PC-9 (cell line): Measurements from ENCODE around the gene GDF10.

Source experiments
- EZH2 ChIP-seq: fragments of 200-600 bp; sonication (generic); IDR thresholded peaks from 2 replicates; pipeline ENCODE4 v1.8.0; 2017; ENCODE audit warnings: antibody characterized with exemption, low read depth
- TF ChIP-seq, protein P1 (sequence below): fragments of 200-600 bp; sonication (generic); conservative IDR thresholded peaks from 2 replicates; pipeline ENCODE4 v1.6.1; 2017; ENCODE audit warnings: mixed run types, antibody characterized with exemption, mild to moderate bottlenecking, moderate library complexity

DNA sequence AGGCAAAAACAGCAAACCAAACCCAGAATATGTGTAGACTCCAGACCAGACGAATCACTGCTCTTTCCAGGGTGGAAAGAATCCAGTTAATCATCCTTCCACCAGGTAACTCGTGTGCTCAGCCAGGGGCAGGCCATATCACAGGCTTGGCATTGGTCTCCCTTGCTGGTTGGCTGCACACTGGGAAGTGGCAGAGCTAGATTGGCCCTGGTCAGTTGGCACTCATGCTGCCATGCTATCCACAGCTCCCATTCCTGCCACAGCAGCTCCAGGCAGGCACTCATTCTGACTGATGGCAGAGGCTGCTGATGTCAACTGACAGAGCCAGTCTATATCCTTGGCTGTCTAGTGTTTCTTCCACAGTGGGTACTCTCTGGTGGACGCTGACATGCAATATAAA, 9.7 kb upstream of the GDF10 start:
- TF ChIP-seq, protein P1, sequence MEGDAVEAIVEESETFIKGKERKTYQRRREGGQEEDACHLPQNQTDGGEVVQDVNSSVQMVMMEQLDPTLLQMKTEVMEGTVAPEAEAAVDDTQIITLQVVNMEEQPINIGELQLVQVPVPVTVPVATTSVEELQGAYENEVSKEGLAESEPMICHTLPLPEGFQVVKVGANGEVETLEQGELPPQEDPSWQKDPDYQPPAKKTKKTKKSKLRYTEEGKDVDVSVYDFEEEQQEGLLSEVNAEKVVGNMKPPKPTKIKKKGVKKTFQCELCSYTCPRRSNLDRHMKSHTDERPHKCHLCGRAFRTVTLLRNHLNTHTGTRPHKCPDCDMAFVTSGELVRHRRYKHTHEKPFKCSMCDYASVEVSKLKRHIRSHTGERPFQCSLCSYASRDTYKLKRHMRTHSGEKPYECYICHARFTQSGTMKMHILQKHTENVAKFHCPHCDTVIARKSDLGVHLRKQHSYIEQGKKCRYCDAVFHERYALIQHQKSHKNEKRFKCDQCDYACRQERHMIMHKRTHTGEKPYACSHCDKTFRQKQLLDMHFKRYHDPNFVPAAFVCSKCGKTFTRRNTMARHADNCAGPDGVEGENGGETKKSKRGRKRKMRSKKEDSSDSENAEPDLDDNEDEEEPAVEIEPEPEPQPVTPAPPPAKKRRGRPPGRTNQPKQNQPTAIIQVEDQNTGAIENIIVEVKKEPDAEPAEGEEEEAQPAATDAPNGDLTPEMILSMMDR: no peak
- no peak for TF ChIP-seq EZH2
